A673 (cell line): ENCODE results near the gene KAZN.

Experiments
- EZH2 ChIP-seq: fragments of 200-600 bp; sonication (generic); IDR thresholded peaks from 2 replicates; pipeline ENCODE4 v1.6.1; 2017; ENCODE audit warnings: borderline replicate concordance, low read depth, mild to moderate bottlenecking, mixed read lengths, antibody characterized with exemption, low read length; ENCODE audit not compliant: poor library complexity, severe bottlenecking
- TF ChIP-seq, protein P1 (sequence below): fragments of 300-800, 200-600 bp; sonication (generic); conservative IDR thresholded peaks from 2 replicates; pipeline ENCODE4 v1.5.1; 2017; ENCODE audit warnings: low read depth, mild to moderate bottlenecking, antibody characterized with exemption, low read length, moderate library complexity, mixed read lengths

DNA sequence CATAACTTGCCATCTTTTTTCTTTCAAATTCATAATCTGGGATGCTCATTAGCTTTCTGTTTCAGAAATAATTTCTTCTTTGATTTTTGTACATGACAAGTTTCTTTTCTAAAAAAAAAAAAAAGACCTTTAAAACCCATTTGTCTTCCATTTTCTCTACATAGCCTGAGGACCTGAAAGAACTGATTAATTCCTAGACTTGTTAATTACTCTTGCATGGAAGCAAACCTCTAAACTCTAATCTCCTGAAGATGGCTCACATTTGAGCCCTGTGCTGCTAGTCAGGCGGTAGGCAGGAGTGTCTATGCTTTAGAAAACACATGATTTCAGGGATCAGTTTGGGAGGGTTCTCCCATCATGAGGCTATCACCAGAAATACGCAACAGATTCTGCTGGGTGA is 152.0 kb downstream of the KAZN start:
- TF ChIP-seq, protein P1, sequence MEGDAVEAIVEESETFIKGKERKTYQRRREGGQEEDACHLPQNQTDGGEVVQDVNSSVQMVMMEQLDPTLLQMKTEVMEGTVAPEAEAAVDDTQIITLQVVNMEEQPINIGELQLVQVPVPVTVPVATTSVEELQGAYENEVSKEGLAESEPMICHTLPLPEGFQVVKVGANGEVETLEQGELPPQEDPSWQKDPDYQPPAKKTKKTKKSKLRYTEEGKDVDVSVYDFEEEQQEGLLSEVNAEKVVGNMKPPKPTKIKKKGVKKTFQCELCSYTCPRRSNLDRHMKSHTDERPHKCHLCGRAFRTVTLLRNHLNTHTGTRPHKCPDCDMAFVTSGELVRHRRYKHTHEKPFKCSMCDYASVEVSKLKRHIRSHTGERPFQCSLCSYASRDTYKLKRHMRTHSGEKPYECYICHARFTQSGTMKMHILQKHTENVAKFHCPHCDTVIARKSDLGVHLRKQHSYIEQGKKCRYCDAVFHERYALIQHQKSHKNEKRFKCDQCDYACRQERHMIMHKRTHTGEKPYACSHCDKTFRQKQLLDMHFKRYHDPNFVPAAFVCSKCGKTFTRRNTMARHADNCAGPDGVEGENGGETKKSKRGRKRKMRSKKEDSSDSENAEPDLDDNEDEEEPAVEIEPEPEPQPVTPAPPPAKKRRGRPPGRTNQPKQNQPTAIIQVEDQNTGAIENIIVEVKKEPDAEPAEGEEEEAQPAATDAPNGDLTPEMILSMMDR = no peak
- TF ChIP-seq EZH2 = no peak
